ENCODE results near the gene ZNF285. TPM values are rescaled to one million over a fixed set of nuclear protein-coding genes. Genes with fewer than 3 reads are reported as not detected.

The ZNF285 gene
- total RNA-seq: 1.9 and 5.3 TPM in 2 replicates

DNA sequence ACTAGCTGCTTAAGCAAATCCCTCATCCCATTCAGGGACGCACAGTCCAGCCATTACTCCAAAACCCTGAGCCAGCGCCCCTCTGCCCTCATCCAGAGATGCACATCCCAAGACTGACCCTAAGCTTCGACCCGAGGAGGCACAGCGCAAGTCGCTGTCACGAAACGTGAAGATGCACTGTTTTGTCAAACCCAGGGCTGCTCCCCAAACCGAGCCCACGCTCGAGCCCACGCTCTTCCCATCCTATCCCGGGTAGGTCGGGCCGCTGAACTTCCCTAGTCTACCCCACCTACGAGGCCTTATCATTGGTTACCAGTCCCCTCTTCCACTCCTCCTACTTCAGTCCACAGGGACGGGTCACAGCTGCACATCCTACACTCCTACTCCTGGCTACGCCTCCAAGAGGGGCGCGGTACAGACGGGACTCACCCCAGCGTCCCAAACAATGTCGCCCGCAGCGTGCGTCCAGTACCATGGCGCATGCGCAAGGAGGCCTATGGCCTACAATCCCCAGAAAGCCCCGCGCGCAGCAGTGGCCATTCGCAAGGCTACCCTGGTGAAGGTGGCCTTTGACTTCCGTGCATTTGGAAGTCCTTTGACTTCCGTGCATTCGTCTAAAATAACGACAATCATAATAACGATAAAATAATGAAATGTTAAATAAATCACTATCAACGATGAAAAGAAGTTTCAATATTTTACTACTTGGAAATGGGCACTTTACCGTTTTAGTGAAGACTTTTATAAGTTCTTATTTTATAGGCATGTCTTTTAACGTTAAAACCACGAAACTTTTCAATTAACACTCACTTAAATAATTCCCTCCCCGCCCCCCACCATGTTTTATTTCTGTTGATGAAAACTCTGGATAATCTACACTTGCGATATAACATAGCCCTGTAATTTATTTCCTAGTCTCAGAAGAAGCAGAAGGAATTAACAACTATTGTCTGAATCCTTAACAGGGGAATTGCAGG, at the start of gene ZNF285:
Gene ZNF285, minus strand, starts transcription at position 470 of the 977 bp plus-strand sequence. CDS start 4,395 bp downstream, outside the sequence.

DNA sequence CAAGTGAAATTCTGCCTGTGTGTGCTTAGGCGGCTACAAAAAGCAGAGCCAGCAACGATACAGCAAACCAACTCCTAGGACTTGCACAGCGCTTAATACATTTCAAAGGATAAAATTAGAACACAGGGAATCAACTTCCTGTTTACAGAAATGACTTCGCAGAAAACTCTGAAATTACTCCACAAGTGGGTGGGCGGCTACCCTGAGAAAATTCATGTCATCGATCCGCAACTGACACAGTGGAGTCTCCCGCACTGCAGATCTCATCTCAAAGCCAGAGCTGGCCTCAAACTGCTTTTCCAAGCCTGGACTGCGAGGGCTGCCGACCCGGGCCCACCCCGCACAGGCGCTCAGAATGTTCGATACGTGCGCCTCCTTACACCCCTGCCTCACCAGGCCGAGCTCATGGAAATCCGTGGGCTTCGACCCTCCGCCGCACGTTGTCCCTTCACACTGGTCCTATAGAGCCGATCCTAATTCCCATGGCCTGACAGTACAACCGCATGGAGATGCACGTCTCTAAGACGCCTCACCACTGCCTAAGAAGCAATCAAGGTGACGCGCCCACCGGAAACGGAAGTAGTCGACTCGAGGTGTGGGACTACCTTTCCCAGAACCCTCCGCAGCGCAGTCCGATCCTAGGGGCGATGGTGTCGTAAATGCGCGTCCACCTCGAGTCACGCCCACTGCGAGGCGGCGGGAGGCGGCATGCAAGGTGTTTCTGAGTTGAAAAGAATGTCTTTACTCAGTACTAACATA, 46.7 kb upstream of the ZNF285 start, which contains the start of gene ZNF229:
Gene ZNF229, minus strand, starts transcription at position 557 of the 759 bp plus-strand sequence. CDS start 5,625 bp downstream, outside the sequence.

DNA sequence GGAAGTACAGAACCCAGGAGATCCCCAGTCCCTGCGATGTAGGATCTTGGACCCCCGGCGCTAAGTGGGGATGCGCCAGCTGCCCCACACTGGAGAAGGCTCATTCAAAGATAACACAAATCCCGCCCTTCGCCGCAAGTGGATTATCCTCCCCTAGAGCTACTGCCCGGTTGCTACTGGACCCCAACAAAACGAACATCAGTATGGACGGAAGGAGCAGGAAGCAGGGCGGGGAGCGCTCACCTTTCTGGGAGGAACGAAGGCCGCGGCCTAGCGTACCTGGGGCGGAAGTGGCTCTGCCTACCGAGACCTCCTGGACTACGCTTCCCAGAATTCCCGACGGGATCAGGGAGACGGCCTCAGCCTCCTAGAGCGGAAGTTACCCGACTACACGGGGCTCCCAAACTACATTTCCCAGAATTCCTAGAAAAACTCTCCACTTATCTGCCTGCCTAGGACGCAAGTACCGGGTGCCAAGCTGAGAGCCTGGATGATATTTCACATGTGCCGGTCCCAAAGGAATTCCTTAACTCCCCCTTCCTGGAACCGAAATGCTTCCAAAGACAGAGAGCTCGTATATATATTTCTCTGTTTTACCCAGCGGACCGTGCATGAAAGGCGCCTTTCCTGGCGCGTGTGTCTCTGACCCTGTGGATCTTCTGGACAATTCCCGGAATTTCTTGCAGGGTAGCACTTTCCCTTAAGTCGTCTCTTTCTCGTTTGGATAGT, 44.9 kb downstream of the ZNF285 start, which contains the start of gene ZNF112:
Gene ZNF112, minus strand, starts transcription at position 298 of the 729 bp plus-strand sequence. CDS start 16,141 bp downstream, outside the sequence.

Other genes with a start within 250 kb of the ZNF285 start
- 11.7 and 15.5 TPM in 2 replicates for gene ZNF226, start 236.5 kb downstream of the ZNF285 start, total RNA-seq
- gene ZNF227, start 189.1 kb downstream of the ZNF285 start, total RNA-seq: 16.2 and 18.4 TPM in 2 replicates
- gene ZNF233, start 141.7 kb downstream of the ZNF285 start, total RNA-seq: 0.32 and 1.1 TPM in 2 replicates
- gene ZNF235, start 96.6 kb downstream of the ZNF285 start, total RNA-seq: 2.9 and 5.5 TPM in 2 replicates
- 7.8 and 16.1 TPM in 2 replicates for gene ZNF112, start 44.9 kb downstream of the ZNF285 start, total RNA-seq
- 6.8 and 12.6 TPM in 2 replicates for gene ZNF229, start 46.9 kb upstream of the ZNF285 start, total RNA-seq
- gene ZNF180, start 98.9 kb upstream of the ZNF285 start, total RNA-seq: 10.1 and 13.4 TPM in 2 replicates
- not detected in 2 replicates for gene CEACAM20, start 128.1 kb upstream of the ZNF285 start, total RNA-seq
- gene IGSF23, start 212.0 kb upstream of the ZNF285 start, total RNA-seq: not detected in 2 replicates
- 138 and 147 TPM in 2 replicates for gene PVR, start 242.3 kb upstream of the ZNF285 start, total RNA-seq

Data from epithelial cell of umbilical artery (primary cell).